HG03025 (cell line): ENCODE measurements around the gene RRAGC.

Source experiments
- ATAC-seq: cut with Tn5 transposase; IDR thresholded peaks from one replicate; pipeline ENCODE4 v1.9.1; 2021; ENCODE audit warnings: mild to moderate bottlenecking, moderate library complexity; ENCODE audit not compliant: unreplicated experiment, low FRiP score

RRAGC gene

GRCh38 chr1:38788341-38789336 is 70.9 kb downstream of the RRAGC start:
- ATAC-seq = no peak
